ENCODE data around the gene SFTPD.
"Not testable (repeated sequence)": the region's sequence is repeated elsewhere in the genome, so short reads cannot be mapped to it uniquely, and the experiment has no call there.

SFTPD gene

GRCh38 chr10:79948976-79949722 is at the start of gene SFTPD:
Gene SFTPD (minus strand): TSS chr10:79949105. CDS start chr10:79946659, 2,446 bp downstream.
- peak; percentile 24 for DNase-seq (ENCODE audit: low read depth, low spot score)

GRCh38 chr10:79995979-79996634 is 47.2 kb upstream of the SFTPD start:
- no peak for DNase-seq (ENCODE audit: low read depth, low spot score)

GRCh38 chr10:79994556-79994955 is 45.7 kb upstream of the SFTPD start:
- no peak for DNase-seq (ENCODE audit: low read depth, low spot score)

DNA sequence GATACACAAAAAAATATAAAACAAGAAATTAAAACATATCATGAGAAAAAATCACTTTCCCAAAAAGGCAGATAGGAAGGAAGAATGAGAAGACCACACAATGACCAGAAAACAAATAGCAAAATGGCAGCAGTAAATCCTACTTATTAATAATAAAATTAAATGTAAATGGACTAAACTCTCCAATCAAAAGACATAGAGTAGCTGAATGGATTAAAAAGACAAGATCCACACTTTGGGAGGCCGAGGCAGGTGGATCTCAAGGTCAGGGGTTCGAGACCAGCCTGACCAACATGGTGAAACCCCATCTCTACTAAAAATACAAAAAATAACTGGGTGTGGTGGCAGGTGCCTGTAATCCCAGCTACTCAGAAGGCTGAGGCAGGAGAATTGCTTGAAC is 39.3 kb upstream of the SFTPD start:
- DNase-seq (ENCODE audit: low read depth, low spot score) = not testable (repeated sequence)

DNA sequence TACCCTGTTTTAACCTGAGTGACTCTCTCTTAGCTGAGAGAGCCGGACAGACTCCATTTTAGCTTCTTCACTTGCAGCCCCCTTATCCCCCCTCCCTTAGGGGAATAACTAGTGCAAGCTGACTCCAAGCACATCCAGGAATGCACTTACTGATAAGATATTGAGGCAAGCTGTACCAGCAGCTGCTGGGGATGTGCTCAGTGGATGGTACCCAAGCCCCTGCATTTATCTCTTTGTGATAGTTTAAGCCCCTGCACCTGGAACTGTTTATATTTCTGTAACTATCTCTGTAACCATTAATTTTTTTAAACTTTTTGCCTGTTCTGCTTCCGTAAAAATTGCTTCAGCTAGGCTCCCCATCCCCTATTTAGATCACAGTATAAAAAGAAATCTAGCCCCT is 37.8 kb upstream of the SFTPD start:
- DNase-seq (ENCODE audit: low read depth, low spot score) = not testable (repeated sequence)

- no peak for DNase-seq (ENCODE audit: low read depth, low spot score)
These were observed 36.7 kb upstream of the SFTPD start for GRCh38 chr10:79985481-79986072.

DNA sequence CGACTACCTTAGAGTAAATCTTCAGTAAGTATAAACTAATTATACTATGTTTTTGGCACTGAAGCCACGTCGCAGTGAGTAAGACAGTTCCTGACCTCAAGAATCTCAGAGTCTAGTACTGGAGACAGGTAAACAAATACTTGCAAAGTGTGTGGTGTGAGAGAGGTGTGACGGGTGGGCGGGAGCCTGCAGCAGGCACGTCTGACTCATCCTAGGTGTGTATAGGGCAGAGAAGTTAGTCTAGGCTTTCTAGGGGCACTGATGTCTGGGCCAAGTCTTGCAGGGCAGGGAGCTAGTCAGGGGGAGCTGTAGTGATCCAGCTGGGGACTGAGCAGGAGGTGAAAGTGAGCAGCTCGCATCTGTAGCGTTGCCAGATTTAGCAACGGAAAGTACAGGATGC is 35.9 kb upstream of the SFTPD start:
- no peak for DNase-seq (ENCODE audit: low read depth, low spot score)

DNA sequence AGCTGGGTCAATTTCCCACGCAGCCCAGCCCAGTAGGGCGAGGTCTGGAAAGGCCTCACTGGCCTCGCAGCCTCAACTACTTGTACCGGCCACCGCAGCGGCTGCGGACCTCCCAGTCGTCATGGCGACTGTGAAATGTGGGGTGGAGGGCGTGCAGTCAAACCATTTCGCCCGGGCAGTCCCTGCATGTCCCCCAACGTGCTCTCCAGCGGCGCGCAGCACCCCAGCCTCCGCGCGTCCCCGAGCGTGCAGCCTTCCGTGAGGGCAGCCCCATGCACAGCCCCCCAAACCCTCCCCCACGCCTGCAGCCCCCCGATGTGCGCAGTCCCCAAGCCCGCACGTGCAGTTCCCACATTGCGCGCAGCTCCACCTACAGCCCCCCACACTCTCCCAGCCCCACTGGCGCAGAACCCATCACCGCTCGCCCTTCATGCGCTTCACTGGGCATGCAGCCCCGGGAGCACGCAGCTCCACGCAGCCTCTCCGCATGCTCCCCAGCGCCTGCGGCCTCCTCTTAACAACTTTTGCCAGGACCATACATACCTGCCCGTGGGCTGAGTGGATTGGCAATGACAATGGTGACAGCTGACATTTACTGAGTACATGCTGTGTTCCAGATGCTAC is 34.5 kb upstream of the SFTPD start:
- no peak for DNase-seq (ENCODE audit: low read depth, low spot score)

GRCh38 chr10:79982861-79983260 is 34.0 kb upstream of the SFTPD start:
- no peak for DNase-seq (ENCODE audit: low read depth, low spot score)

DNA sequence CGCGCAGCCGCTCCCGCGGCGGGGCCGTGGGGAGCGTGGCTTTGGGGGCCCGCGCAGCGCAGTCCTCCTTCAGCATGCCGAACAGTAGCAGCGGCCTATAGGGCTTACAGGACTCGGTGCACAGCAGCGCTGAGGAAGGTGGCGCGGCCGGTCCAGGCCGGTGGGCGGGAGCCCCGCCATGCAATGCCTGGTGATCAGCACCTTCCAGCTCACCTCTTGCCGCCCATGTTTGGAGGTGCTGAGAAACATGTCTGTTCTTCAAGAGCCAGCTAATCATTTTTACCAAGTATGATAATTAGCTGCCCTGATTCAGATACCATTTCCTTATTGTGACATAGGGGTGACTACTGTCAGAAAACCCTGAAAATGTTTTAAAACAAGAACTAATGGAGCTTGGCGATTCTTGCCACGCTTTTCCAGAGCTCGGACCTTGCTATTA is 33.5 kb upstream of the SFTPD start:
- DNase-seq (ENCODE audit: low read depth, low spot score) = peak; percentile 43

DNA sequence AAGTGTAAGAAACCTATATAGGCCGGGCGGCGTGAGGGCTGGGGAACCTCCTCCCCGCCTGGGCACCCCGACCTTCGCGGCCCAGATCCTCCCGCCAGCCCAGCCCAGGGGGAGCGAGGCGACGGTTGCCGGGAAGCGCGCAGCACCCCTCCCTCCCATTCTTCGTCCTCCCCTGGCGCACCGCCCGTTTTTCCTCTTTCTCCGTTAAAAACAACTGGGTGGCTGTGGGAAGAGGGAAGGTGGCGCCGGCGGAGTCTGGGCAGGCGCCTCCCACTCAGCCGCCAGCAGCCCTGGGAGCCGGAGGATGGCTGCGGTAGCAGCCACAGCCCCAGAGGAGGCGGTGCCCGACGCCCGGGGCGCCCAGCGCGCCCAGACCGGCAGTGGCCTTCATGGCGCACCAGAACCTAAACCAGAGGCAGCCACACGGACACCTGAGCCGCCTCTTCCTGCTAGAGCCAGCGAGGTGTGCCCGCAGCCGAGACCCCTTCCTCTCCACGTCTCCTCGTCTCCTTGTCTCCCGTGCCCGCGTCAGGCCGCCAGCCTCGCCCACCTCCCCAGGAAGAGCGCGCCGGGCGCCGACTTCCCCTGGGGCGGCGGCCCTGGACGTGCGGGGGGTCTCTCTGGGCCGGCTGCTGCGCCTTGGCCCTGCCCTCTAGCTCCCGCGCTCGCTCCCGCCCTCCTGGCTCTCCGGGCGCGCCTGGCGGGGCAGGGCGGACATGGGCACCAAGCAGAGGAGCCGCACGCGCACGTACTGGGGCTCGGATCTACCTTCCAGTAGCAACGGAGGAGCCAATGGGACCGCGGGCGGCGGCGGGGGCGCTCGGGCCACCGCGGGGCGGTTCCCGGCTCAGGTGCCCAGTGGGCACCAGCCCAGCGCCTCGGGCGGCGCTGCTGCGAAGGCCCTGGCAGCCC is 32.8 kb upstream of the SFTPD start:
- DNase-seq (ENCODE audit: low read depth, low spot score) = peak; percentile 82

DNA sequence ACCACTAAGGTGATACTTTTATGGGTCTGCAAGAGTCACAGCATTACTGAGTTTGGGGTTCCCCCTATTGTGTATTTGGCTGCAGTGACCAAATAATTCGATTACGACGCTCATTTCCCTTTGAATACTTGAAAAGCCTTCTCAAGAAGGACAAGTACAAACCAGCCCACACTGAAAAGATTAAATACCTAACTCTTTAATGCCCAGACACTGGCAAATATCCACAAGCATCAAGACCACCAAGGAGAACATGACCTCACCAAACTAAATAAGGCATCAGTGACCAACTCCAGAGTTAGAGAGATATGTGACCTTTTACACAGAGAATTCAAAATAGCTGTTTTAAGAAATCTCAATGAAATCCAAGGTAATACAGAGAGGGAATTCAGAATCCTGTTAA is 31.8 kb upstream of the SFTPD start:
- DNase-seq (ENCODE audit: low read depth, low spot score) = no peak

DNA sequence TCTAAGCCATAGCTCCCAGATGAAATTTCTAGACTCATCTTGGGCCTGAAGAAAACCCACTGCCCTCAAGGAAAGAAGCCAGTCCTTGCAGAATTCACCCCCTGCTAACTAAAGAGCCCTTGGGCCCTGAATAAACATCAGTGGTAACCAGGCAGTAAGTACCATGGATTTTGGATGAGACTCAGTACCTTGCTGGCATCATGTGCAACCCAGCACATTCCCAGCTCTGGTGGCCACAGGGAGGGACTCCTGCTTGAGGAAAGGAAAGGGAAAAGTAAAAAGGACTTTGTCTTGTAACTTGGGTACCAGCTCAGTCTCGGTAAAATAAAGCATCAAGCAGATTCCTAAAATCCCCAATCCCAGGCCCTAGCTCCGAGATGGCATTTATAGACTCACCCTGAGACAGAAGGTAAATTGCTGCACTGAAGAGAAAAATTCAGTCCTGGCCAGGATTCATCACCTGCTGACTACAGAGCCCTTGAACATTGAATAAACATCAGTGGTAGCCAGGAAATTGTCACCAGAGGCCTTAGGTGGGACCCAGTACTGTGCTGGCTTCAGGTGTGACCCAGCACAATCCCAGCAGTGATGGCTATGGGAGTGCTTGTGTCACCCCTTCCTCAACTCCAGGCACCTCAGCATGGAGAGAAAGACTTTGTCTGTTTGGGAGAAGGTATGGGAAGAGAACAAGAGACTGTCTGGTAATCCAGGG is 31.2 kb upstream of the SFTPD start:
- DNase-seq (ENCODE audit: low read depth, low spot score) = no peak

GRCh38 chr10:79979310-79979975 is 30.5 kb upstream of the SFTPD start:
- no peak for DNase-seq (ENCODE audit: low read depth, low spot score)

DNA sequence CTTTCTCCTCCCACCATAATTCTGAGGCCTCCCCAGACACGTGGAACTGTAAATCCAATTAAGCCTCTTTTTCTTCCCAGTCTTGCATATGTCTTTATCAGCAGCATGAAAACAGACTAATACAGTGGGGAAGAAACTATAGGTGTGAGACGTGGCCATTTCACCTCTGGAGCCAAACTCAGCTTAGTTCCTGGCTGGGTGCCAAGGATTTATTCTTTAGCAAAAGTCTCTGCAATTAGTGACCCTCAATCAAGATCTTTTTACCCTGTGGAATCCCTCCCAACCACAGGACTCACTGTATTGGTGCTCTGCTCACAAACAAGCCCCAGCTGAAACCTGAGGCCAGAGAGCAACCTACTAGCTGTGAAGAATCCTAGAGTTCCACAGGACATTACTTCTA is 28.1 kb upstream of the SFTPD start:
- no peak for DNase-seq (ENCODE audit: low read depth, low spot score)

- DNase-seq (ENCODE audit: low read depth, low spot score) = no peak
These were observed 21.2 kb upstream of the SFTPD start for GRCh38 chr10:79970062-79970461.

- DNase-seq (ENCODE audit: low read depth, low spot score) = no peak
These were observed 999 bp downstream of the SFTPD start for GRCh38 chr10:79947787-79948424.

GRCh38 chr10:79947083-79947415 is 1.9 kb downstream of the SFTPD start:
- no peak for DNase-seq (ENCODE audit: low read depth, low spot score)

GRCh38 chr10:79946271-79947082 is 2.4 kb downstream of the SFTPD start:
- no peak for DNase-seq (ENCODE audit: low read depth, low spot score)
